ENCODE data around the gene BFSP1. TPM values are rescaled to one million over a fixed set of nuclear protein-coding genes. Genes with fewer than 3 reads are reported as not detected.

Gene BFSP1
- total RNA-seq, 2 experiments from 2014 or later = 2.7 to 3.2 TPM

- CTCF ChIA-PET = interaction anchor here (0.9 kb wide), 1 partner anchor 50 kb away, joined by 3 read pairs; no protein-coding TSS in a partner anchor
- H3K36me3 Mint-ChIP-seq (ENCODE audit: low read depth) = no peaks in the 10 kb centered on the region
These were observed 48.6 kb downstream of the BFSP1 start for GRCh38 chr20:17482536-17482935.

GRCh38 chr20:17481661-17482060, 49.5 kb downstream of the BFSP1 start:
- H3K4me1 Mint-ChIP-seq = no peaks in the 10 kb centered on the region
- no peak overlapping the region for H3K27ac Mint-ChIP-seq
- no peak overlapping the region for H3K4me3 Mint-ChIP-seq
- H3K36me3 Mint-ChIP-seq (ENCODE audit: low read depth) = no peaks in the 10 kb centered on the region
- ChIA-PET CTCF (interaction anchor here (0.7 to 0.9 kb wide), 2 partner anchors 12 to 49 kb away, joined by 3 read pairs; no protein-coding TSS in a partner anchor), POLR2A (no interaction called here)
- no peaks in the 10 kb centered on the region for H3K9me3 Mint-ChIP-seq
- peaks cover 17% of the 10 kb centered on the region for H3K27me3 Mint-ChIP-seq
- DNase-seq = no peak

More at GRCh38 chr20:17482536-17482935, 48.6 kb downstream of the BFSP1 start:
- no peak for DNase-seq
- Mint-ChIP-seq H3K4me3 (no peak overlapping the region), H3K4me1 (no peaks in the 10 kb centered on the region), H3K9me3 (no peaks in the 10 kb centered on the region), H3K27me3 (peaks cover 17% of the 10 kb centered on the region), H3K27ac (no peak overlapping the region)
- POLR2A ChIA-PET = no interaction called here

GRCh38 chr20:17480696-17481095, 50.5 kb downstream of the BFSP1 start:
- H3K4me3 Mint-ChIP-seq = no peak overlapping the region
- H3K27ac Mint-ChIP-seq = no peak overlapping the region
- H3K27me3 Mint-ChIP-seq = peaks cover 12% of the 10 kb centered on the region
- H3K4me1 Mint-ChIP-seq = no peaks in the 10 kb centered on the region
- H3K36me3 Mint-ChIP-seq (ENCODE audit: low read depth) = no peaks in the 10 kb centered on the region
- ChIA-PET POLR2A (no interaction called here), CTCF (no interaction called here)
- DNase-seq = no peak
- no peaks in the 10 kb centered on the region for H3K9me3 Mint-ChIP-seq

- no peak overlapping the region for H3K27ac Mint-ChIP-seq
- ChIA-PET POLR2A (interaction anchor here (0.7 kb wide), 1 partner anchor 525 kb away, joined by 3 read pairs; no protein-coding TSS in a partner anchor), CTCF (interaction anchor here (0.5 kb wide), 1 partner anchor 644 kb away, joined by 3 read pairs; no protein-coding TSS in a partner anchor)
- H3K4me3 Mint-ChIP-seq = no peak overlapping the region
- no peaks in the 10 kb centered on the region for H3K36me3 Mint-ChIP-seq (ENCODE audit: low read depth)
- H3K27me3 Mint-ChIP-seq = peaks cover 7% of the 10 kb centered on the region
- H3K4me1 Mint-ChIP-seq = no peaks in the 10 kb centered on the region
- DNase-seq = no peak
- no peaks in the 10 kb centered on the region for H3K9me3 Mint-ChIP-seq
These were observed 52.0 kb downstream of the BFSP1 start for GRCh38 chr20:17479063-17479657.

DNA sequence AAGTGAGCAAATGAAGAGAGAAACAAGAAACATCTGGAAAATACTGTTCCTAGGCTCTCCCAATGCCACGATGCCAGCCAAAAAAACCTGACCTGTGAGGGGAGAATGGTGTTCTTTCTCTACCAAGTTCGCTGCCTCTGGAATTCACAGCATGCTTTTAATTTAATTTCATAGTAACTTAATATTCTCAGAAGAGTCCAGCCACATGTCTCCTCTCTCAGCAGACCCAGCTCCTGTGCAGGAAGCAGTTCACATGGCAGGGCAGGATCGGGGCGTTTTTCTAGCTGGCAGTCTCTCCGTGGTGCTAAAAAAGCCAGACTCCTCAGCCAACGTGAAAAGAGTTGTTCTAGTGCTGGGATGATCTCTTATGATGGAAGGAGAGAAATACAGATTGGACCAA, 57.5 kb downstream of the BFSP1 start:
- Mint-ChIP-seq H3K36me3 (ENCODE audit: low read depth) (no peaks in the 10 kb centered on the region), H3K4me3 (no peak overlapping the region), H3K4me1 (no peaks in the 10 kb centered on the region), H3K27ac (no peak overlapping the region), H3K9me3 (no peaks in the 10 kb centered on the region), H3K27me3 (peaks cover 2% of the 10 kb centered on the region)
- CTCF ChIA-PET = no interaction called here
- POLR2A ChIA-PET = no interaction called here
- no peak for DNase-seq

DNA sequence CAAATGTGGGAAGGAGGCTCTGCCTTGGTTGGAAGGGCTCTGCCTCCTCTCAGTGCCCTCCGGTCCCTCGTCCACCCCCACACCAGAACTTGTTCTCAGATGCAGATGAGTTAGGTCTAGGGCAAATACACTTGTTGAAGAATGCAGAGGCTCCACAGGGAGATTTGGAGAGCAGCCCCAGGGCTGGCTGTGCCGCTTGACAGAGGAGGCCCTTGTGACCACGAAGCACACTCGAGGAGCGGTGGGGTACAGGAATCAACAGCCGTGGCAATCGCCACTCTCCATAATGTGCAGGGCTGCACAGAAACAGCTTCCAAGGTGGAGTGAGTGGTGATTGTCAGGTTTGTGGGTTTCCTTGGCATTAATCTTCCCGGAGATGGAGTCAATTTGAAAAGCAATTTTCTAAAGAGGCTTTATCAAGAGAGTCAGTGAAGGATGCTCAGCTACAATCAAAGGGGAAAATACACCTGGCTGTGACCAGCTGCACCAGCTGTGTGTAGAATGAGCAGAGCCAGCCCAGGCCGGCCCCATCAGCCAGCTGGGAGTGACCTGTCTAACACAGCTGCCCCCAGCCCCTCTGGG, 59.5 kb downstream of the BFSP1 start:
- Mint-ChIP-seq H3K27me3 (no peaks in the 10 kb centered on the region), H3K36me3 (ENCODE audit: low read depth) (no peaks in the 10 kb centered on the region), H3K4me1 (no peaks in the 10 kb centered on the region), H3K4me3 (no peak overlapping the region), H3K27ac (no peak overlapping the region), H3K9me3 (no peaks in the 10 kb centered on the region)
- POLR2A ChIA-PET = interaction anchor here (0.7 kb wide), 1 partner anchor 206 kb away, joined by 3 read pairs; no protein-coding TSS in a partner anchor
- no peak for DNase-seq
- CTCF ChIA-PET = no interaction called here

DNA sequence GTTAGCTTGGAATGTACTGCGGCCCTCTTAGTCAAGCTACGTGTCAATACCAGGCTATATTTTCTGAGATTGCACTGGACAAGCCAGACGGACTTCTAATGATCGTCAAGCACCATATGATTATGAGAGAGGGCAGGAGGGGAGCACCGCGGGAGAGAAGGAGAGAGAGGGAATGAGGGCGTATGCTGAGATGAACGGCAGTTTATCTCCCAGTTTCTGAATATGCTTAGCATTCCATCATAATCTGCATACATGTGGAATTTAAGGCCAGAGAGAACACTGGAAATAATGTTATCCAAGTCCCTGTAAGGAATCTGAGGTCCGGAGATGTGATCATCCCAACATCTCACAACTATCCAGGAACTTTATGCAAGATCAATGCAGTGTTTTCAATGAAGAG, 60.2 kb downstream of the BFSP1 start:
- Mint-ChIP-seq H3K4me1 (no peaks in the 10 kb centered on the region), H3K27ac (no peak overlapping the region), H3K9me3 (no peaks in the 10 kb centered on the region), H3K27me3 (no peaks in the 10 kb centered on the region), H3K36me3 (ENCODE audit: low read depth) (no peaks in the 10 kb centered on the region), H3K4me3 (no peak overlapping the region)
- no peak for DNase-seq
- CTCF ChIA-PET = no interaction called here
- POLR2A ChIA-PET = no interaction called here

GRCh38 chr20:17470521-17470920, 60.7 kb downstream of the BFSP1 start:
- Mint-ChIP-seq H3K4me1 (no peaks in the 10 kb centered on the region), H3K27me3 (no peaks in the 10 kb centered on the region), H3K27ac (no peak overlapping the region), H3K36me3 (ENCODE audit: low read depth) (no peaks in the 10 kb centered on the region), H3K4me3 (no peak overlapping the region), H3K9me3 (no peaks in the 10 kb centered on the region)
- no peak for DNase-seq
- CTCF ChIA-PET = no interaction called here
- POLR2A ChIA-PET = no interaction called here

- CTCF ChIA-PET = interaction anchor here (0.9 kb wide), 1 partner anchor 38 kb away, joined by 4 read pairs; no protein-coding TSS in a partner anchor
- H3K4me3 Mint-ChIP-seq = no peak overlapping the region
- DNase-seq = no peak
These were observed 61.7 kb downstream of the BFSP1 start for GRCh38 chr20:17469246-17470030.

DNA sequence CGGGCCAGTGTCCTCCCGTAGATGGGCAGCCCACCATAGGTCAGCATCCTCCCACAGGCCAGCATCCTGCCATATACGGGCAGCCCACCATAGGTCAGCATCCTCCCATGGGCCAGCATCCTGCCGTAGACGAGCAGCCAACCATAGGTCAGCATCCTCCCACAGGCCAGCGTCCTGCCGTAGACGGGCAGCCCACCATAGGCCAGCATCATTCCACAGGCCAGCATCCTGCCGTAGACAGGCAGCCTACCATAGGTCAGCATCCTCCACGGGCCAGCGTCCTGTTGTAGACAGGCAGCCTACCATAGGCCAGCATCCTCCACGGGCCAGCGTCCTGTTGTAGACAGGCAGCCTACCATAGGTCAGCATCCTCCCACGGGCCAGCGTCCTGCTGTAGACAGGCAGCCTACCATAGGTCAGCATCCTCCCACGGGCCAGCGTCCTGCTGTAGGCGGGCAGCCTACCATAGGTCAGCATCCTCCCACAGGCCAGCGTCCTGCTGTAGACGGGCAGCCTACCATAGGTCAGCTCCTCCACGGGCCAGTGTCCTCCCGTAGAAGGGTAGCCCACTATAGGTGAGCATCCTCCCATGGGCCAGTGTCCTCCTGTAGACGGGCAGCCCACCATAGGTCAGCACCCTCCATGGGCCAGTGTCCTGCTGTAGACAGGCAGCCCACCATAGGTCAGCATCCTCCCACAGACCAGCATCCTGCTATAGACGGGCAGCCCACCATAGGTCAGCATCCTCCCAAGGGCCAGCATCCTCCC, 62.9 kb downstream of the BFSP1 start:
- Mint-ChIP-seq H3K9me3 (no peaks in the 10 kb centered on the region), H3K27me3 (peaks cover under 1% of the 10 kb centered on the region), H3K4me3 (no peak overlapping the region), H3K4me1 (no peaks in the 10 kb centered on the region), H3K36me3 (ENCODE audit: low read depth) (no peaks in the 10 kb centered on the region), H3K27ac (no peak overlapping the region)
- DNase-seq = no peak
- ChIA-PET CTCF (interaction anchor here (0.9 kb wide), 1 partner anchor 37 kb away, joined by 4 read pairs; no protein-coding TSS in a partner anchor), POLR2A (no interaction called here)

More at GRCh38 chr20:17469246-17470030, 61.7 kb downstream of the BFSP1 start:
- H3K36me3 Mint-ChIP-seq (ENCODE audit: low read depth) = no peaks in the 10 kb centered on the region
- H3K9me3 Mint-ChIP-seq = no peaks in the 10 kb centered on the region
- POLR2A ChIA-PET = no interaction called here
- no peaks in the 10 kb centered on the region for H3K27me3 Mint-ChIP-seq
- no peaks in the 10 kb centered on the region for H3K4me1 Mint-ChIP-seq
- H3K27ac Mint-ChIP-seq = no peak overlapping the region

- POLR2A ChIA-PET = no interaction called here
- Mint-ChIP-seq H3K4me3 (no peak overlapping the region), H3K27ac (no peak overlapping the region), H3K9me3 (no peaks in the 10 kb centered on the region), H3K27me3 (peaks cover 8% of the 10 kb centered on the region), H3K4me1 (no peaks in the 10 kb centered on the region), H3K36me3 (ENCODE audit: low read depth) (no peaks in the 10 kb centered on the region)
- CTCF ChIA-PET = no interaction called here
- DNase-seq = no peak
These were observed 64.0 kb downstream of the BFSP1 start for GRCh38 chr20:17467120-17467655.

DNA sequence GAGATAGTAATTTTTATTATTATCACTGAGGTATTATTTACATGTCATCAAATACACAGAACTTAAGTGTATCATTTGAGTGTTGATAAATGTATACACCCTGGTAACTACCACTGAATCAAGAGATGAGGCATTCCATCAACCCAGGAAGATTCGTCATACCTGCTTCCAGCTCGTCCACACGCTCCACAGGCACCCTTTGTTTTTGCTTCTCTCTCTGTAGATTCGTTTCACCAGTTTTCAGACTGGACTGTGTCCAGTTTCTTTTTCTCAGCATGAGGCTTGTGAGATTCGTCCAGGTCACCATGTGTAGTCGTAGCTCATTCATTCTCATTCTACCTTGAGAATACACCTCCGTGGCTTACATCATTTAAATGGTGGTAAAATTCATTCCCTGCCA, 64.5 kb downstream of the BFSP1 start:
- no peaks in the 10 kb centered on the region for H3K4me1 Mint-ChIP-seq
- no peaks in the 10 kb centered on the region for H3K9me3 Mint-ChIP-seq
- no peaks in the 10 kb centered on the region for H3K36me3 Mint-ChIP-seq (ENCODE audit: low read depth)
- H3K4me3 Mint-ChIP-seq = no peak overlapping the region
- POLR2A ChIA-PET = no interaction called here
- CTCF ChIA-PET = no interaction called here
- DNase-seq = no peak
- no peak overlapping the region for H3K27ac Mint-ChIP-seq
- peaks cover 8% of the 10 kb centered on the region for H3K27me3 Mint-ChIP-seq

DNA sequence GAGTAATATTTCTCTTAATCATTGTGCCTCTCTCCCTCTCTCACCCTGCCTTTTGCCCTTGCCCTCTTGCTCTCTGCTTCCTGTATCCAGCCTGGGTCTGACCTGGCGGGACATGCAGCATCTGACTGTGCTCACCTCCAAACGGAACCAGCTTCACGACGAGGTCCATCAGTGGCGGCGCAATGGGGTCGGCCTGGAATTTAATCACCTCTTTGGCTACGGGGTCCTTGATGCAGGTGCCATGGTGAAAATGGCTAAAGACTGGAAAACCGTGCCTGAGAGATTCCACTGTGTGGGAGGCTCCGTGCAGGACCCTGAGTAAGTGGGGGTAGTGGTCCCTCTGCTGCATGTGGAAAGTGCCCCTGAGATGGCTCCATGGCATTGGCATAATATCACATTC, 65.9 kb downstream of the BFSP1 start:
- CTCF ChIA-PET = interaction anchor here (1.0 kb wide), 1 partner anchor 34 kb away, joined by 3 read pairs; no protein-coding TSS in a partner anchor
- POLR2A ChIA-PET = no interaction called here
- H3K36me3 Mint-ChIP-seq (ENCODE audit: low read depth) = no peaks in the 10 kb centered on the region
- H3K4me3 Mint-ChIP-seq = no peak overlapping the region
- H3K9me3 Mint-ChIP-seq = no peaks in the 10 kb centered on the region
- peaks cover 3% of the 10 kb centered on the region for H3K4me1 Mint-ChIP-seq
- DNase-seq = no peak
- H3K27ac Mint-ChIP-seq = no peak overlapping the region
- H3K27me3 Mint-ChIP-seq = peaks cover 8% of the 10 kb centered on the region
